Measurements from ENCODE around the gene DMXL1. TPM values are rescaled to one million over a fixed set of nuclear protein-coding genes. Genes with fewer than 3 reads are reported as not detected.

The DMXL1 gene
- total RNA-seq: 17.5 and 18.8 TPM in 2 replicates

GRCh38 chr5:119070828-119071560 lies at the start of gene DMXL1:
TSS of gene DMXL1 (plus strand) at chr5:119071087. CDS start at chr5:119071570, 483 bp downstream.

Other genes with a start within 250 kb of the DMXL1 start
- gene DTWD2, start 82.5 kb upstream of the DMXL1 start, total RNA-seq: 1.1 and 2.1 TPM in 2 replicates